ENCODE results near the gene TUBGCP6.

TUBGCP6 gene

GRCh38 chr22:50272044-50272802 lies 27.4 kb upstream of the TUBGCP6 start:
- DNase-seq (ENCODE audit: extremely low spot score) = no peak
- TF ChIP-seq LEF1 (IDR thresholded peaks at IDR 0.05; ENCODE audit: borderline replicate concordance) (no peak), PKNOX1 (IDR thresholded peaks at IDR 0.05) (no peak), TARDBP (IDR thresholded peaks at IDR 0.05) (no peak), FOXA1 (IDR thresholded peaks at IDR 0.05) (no peak), BHLHE40 (IDR thresholded peaks at IDR 0.05; ENCODE audit: borderline replicate concordance) (no peak), FOXM1 (IDR thresholded peaks at IDR 0.05; ENCODE audit: borderline replicate concordance) (no peak), NFRKB (IDR thresholded peaks at IDR 0.05) (no peak), HDGF (IDR thresholded peaks at IDR 0.05; ENCODE audit: borderline replicate concordance) (no peak), ZNF384 (IDR thresholded peaks at IDR 0.05) (no peak), L3MBTL2 (conservative IDR thresholded peaks at IDR 0.05) (no peak), SUZ12 (IDR thresholded peaks at IDR 0.05) (no peak), SP1 (IDR thresholded peaks at IDR 0.05) (no peak), ARNT (IDR thresholded peaks at IDR 0.05) (no peak)
- POLR2A ChIA-PET = interaction anchor here (1.0 to 2.0 kb wide), 11 partner anchors 9 to 253 kb away, joined by 3 to 9 read pairs (median 4); partner anchors contain the start of genes HDAC10, MAPK12, PLXNB2 and SCO2
- CTCF ChIA-PET = interaction anchor here (0.5 to 1.7 kb wide), 10 partner anchors 9 to 70 kb away, joined by 3 to 6 read pairs (median 4); partner anchors contain the start of gene HDAC10

GRCh38 chr22:50271519-50271970 lies 26.7 kb upstream of the TUBGCP6 start:
- CTCF ChIA-PET = interaction anchor here (0.8 to 1.7 kb wide), 4 partner anchors 8 to 70 kb away, joined by 4 read pairs; no protein-coding TSS in a partner anchor
- TF ChIP-seq NFRKB (IDR thresholded peaks at IDR 0.05) (no peak), HDGF (IDR thresholded peaks at IDR 0.05; ENCODE audit: borderline replicate concordance) (no peak)
- POLR2A ChIA-PET = interaction anchor here (1.1 to 2.0 kb wide), 9 partner anchors 8 to 254 kb away, joined by 3 to 9 read pairs (median 4); partner anchors contain the start of genes HDAC10, PLXNB2 and SCO2
- DNase-seq (ENCODE audit: extremely low spot score) = peak; percentile 81

GRCh38 chr22:50270666-50271394 lies 26.0 kb upstream of the TUBGCP6 start:
- no peak for TF ChIP-seq L3MBTL2 (conservative IDR thresholded peaks at IDR 0.05)
- no peak for TF ChIP-seq LEF1 (IDR thresholded peaks at IDR 0.05; ENCODE audit: borderline replicate concordance)
- TF ChIP-seq PKNOX1 (IDR thresholded peaks at IDR 0.05) = no peak
- no peak for TF ChIP-seq CTBP1 (IDR thresholded peaks at IDR 0.05; ENCODE audit: borderline replicate concordance)
- TF ChIP-seq SUZ12 (IDR thresholded peaks at IDR 0.05) = no peak
- TF ChIP-seq TARDBP (IDR thresholded peaks at IDR 0.05) = no peak
- TF ChIP-seq HDGF (IDR thresholded peaks at IDR 0.05; ENCODE audit: borderline replicate concordance) = no peak
- TF ChIP-seq ZNF384 (IDR thresholded peaks at IDR 0.05) = no peak
- TF ChIP-seq SP1 (IDR thresholded peaks at IDR 0.05) = no peak
- TF ChIP-seq FOXM1 (IDR thresholded peaks at IDR 0.05; ENCODE audit: borderline replicate concordance) = no peak
- TF ChIP-seq NFRKB (IDR thresholded peaks at IDR 0.05) = no peak
- TF ChIP-seq ELF4 (IDR thresholded peaks at IDR 0.05) = no peak
- no peak for TF ChIP-seq BHLHE40 (IDR thresholded peaks at IDR 0.05; ENCODE audit: borderline replicate concordance)
- TF ChIP-seq ARNT (IDR thresholded peaks at IDR 0.05) = no peak
- TF ChIP-seq FOXK2 (IDR thresholded peaks at IDR 0.05) = no peak
- no peak for TF ChIP-seq FOXA1 (IDR thresholded peaks at IDR 0.05)
- CTCF ChIA-PET = interaction anchor here (0.9 to 1.7 kb wide), 3 partner anchors 8 to 71 kb away, joined by 4 read pairs; no protein-coding TSS in a partner anchor
- DNase-seq (ENCODE audit: extremely low spot score) = peak; percentile 37
- POLR2A ChIA-PET = interaction anchor here (1.3 to 1.7 kb wide), 2 partner anchors 7 to 57 kb away, joined by 3 to 5 read pairs; no protein-coding TSS in a partner anchor

GRCh38 chr22:50269970-50270665 lies 25.3 kb upstream of the TUBGCP6 start, which contains the start of gene MAPK11:
Gene MAPK11 (minus strand): TSS chr22:50270380. CDS start chr22:50270292, 88 bp downstream.
- no peak for DNase-seq (ENCODE audit: extremely low spot score)
- ChIA-PET POLR2A (no interaction called here), CTCF (no interaction called here)
- no peak for TF ChIP-seq NFRKB (IDR thresholded peaks at IDR 0.05)
- TF ChIP-seq CTBP1 (IDR thresholded peaks at IDR 0.05; ENCODE audit: borderline replicate concordance) = no peak
- no peak for TF ChIP-seq FOXA1 (IDR thresholded peaks at IDR 0.05)
- no peak for TF ChIP-seq L3MBTL2 (conservative IDR thresholded peaks at IDR 0.05)
- no peak for TF ChIP-seq PKNOX1 (IDR thresholded peaks at IDR 0.05)
- TF ChIP-seq BHLHE40 (IDR thresholded peaks at IDR 0.05; ENCODE audit: borderline replicate concordance) = no peak
- no peak for TF ChIP-seq ARNT (IDR thresholded peaks at IDR 0.05)

GRCh38 chr22:50269573-50269969 lies 24.7 kb upstream of the TUBGCP6 start:
- ChIA-PET POLR2A (no interaction called here), CTCF (no interaction called here)
- DNase-seq (ENCODE audit: extremely low spot score) = no peak
- no peak for TF ChIP-seq PKNOX1 (IDR thresholded peaks at IDR 0.05)
- TF ChIP-seq FOXK2 (IDR thresholded peaks at IDR 0.05) = no peak
- no peak for TF ChIP-seq ELF4 (IDR thresholded peaks at IDR 0.05)
- no peak for TF ChIP-seq ARNT (IDR thresholded peaks at IDR 0.05)
- TF ChIP-seq ZNF384 (IDR thresholded peaks at IDR 0.05) = no peak
- no peak for TF ChIP-seq L3MBTL2 (conservative IDR thresholded peaks at IDR 0.05)
- no peak for TF ChIP-seq NFRKB (IDR thresholded peaks at IDR 0.05)
- TF ChIP-seq HDGF (IDR thresholded peaks at IDR 0.05; ENCODE audit: borderline replicate concordance) = no peak
- no peak for TF ChIP-seq LEF1 (IDR thresholded peaks at IDR 0.05; ENCODE audit: borderline replicate concordance)
- TF ChIP-seq FOXM1 (IDR thresholded peaks at IDR 0.05; ENCODE audit: borderline replicate concordance) = no peak
- TF ChIP-seq CTBP1 (IDR thresholded peaks at IDR 0.05; ENCODE audit: borderline replicate concordance) = no peak
- TF ChIP-seq FOXA1 (IDR thresholded peaks at IDR 0.05) = no peak
- TF ChIP-seq SP1 (IDR thresholded peaks at IDR 0.05) = no peak
- TF ChIP-seq BHLHE40 (IDR thresholded peaks at IDR 0.05; ENCODE audit: borderline replicate concordance) = no peak
- TF ChIP-seq SUZ12 (IDR thresholded peaks at IDR 0.05) = no peak
- no peak for TF ChIP-seq TARDBP (IDR thresholded peaks at IDR 0.05)
